Midbrain (tissue), 1 donor: Measurements from ENCODE around the gene MSI1.

Source experiments
- DNase-seq: peaks from one replicate; lab custom pipeline; 2025; lab: John Stamatoyannopoulos, UW

MSI1 gene

DNA sequence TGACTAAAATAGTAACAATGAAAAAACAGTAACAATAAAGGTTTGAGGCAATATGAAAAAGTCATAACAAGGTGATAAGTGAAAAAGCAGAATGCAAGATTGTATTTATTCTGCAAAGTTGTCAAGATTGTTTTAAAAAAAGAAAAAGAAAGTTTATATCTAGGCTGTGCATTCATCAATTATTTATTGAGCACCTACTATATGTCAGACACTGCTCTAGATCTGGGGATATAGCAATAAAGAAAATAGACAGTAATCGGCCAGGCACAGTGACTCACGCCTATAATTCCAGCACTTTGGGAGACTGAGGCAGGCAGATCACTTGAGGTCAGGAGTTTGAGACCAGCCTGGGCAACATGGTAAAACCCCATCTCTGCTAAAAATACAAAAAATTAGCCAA is 45.2 kb downstream of the MSI1 start:
- DNase-seq = no peak

DNA sequence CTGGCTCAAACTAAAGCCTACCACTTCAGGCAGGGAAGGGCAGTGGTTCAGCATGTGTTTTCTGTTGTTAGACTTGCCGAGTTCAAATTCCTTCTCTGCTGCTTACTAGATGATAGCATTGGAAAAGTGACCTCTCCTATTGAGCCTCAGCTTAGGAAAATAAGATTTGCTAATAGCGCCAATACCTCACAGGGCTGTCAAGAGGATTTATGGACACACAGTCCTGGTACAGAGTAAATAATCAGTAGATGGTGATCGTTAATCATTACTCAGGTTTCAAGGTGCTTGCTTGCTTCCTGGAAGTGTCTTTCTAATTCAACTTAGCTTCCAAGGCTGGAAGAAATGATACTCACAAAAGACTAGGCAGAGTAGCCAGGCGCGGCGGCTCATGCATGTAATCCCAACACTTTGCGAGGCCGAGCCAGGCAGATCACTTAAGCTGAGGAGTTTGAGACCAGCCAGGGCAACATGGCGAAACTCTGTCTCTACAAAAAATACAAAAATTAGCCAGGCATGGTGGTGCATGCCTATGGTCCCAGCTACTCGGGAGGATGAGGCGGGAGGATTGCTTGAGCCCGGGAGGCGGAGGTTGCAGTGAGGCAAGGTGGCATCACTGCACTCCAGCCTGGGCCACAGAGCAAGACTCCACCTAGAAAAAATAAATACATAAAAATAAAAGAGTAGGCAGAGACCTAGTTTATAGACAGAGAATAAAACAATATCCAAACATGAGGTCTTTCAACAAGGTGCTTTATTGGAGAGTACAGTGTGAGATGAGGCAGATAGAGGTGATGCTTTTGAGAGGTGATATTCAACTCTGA is 47.4 kb downstream of the MSI1 start:
- DNase-seq = no peak

DNA sequence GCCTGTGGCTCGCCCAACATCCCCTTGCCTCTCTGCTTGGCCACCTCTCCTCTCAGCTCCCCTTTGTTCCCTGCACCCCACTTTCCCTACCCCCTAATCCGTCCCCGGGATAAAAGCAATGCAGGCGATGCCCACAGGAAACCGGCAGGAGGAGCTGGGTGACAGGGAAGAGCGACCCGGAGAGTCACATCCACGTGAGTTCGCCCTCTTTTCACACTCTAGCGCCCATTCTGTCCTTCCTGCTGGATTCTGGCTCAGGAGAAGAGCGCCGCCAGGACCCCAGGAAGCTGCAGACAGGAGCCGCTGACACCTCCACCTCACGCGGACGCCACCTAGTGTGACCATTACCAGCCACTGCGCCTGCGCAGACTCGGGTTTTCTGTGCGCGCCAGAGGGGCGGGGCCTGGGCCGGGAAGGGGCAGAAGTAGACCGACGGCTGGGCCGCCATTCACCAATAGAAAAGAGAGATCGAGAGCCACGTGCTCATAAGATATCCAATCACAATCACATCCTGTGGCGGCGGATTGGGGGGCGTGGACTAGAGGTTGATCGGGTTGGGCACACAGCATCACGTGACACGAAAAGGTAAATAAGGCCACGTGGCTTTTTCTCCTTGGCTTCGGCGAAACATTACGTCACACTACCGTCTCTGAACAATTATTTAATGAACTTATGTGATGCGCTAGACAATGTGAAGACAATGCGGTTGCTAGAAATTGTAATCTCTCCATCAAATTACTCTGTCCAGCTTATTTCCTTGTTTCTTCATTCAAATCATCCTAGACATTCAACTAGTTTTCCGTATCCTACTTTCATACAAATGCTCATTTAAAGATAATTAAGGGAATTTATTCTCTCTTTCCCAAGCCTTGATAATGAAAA is 51.5 kb downstream of the MSI1 start:
- peak; percentile 100 for DNase-seq

DNA sequence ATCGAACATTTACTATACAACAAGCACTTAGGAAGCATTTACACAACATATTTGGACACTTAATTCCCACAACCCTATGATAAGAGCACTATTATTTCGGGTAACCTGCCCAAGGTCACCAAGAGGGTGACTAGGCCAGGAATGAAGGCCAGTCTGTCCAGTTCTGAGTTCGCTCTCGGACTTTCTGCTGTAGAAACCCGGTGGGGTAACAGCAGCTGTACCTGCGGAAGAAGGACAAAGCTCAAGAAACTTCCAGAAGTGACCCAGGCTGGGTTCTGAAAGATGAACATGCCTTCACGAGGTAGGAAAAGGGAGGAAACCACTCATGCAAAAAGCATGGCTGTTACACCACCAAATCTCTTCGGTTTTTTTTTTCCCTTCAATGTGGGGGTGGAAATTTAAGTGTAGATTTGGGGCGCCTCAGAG is 52.2 kb downstream of the MSI1 start:
- DNase-seq = no peak

DNA sequence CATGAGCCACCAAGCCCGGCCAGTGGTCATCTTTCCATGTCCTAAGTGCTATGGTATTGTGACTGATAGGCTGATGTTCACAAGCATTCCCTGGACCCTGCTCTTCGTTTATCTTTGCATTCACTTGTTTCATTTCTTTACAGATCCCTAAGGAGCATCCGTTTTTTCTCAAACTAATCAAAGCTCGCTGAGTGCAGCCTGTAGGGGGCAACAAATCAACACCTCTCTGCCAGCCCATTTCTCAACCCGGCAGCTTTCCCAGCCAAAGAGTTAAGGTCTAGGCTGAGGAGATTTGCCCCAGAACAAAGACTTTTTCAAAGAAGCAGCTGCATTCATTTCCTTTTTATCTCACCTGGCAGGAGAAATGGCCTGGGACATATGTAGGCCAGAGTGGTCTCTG is 54.7 kb downstream of the MSI1 start:
- no peak for DNase-seq

DNA sequence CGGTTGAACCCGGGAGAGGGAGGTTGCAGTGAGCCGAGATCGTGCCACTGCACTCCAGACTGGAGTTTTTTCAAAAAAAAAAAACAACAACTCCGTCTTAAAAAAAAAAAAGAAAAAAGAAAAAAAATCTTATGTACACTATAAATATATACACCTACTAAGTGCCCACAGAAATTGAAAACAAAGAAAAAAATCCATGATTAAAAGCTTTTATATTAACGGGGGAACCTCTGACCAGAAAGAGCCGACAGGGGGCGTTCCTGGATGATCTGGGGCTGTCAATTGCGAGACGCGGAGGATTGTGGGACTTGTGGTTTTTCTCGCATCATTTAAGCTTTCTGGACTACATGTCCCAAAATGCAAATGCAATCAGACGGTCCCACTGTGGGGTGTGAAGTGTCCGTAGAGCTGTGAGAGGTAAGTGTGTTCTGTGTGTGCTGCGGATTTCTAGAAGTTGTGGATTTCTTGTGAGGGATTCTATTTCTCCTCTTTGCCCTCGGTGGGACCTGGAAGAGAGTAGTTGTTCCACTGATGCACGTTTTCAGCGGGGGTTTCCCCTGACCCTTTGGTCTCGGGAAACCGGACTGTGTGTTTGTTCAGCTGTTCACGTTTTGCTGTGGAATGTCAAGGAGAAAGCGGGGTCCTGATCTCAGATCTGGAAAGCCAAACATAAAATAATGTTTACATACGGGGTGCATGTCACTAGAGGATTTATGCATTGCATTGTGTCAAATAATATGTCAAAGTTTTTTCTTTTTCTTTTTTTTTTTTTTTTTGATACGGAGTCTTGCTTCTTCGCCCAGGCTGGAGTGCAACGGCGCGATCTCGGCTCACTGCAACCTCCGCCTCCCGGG is 66.8 kb downstream of the MSI1 start, which contains the start of gene SIRT4:
Gene SIRT4 (plus strand): TSS at position 360 of the 854 bp plus-strand sequence. CDS start 1,241 bp downstream, outside the sequence.
- peak; percentile 96 for DNase-seq

DNA sequence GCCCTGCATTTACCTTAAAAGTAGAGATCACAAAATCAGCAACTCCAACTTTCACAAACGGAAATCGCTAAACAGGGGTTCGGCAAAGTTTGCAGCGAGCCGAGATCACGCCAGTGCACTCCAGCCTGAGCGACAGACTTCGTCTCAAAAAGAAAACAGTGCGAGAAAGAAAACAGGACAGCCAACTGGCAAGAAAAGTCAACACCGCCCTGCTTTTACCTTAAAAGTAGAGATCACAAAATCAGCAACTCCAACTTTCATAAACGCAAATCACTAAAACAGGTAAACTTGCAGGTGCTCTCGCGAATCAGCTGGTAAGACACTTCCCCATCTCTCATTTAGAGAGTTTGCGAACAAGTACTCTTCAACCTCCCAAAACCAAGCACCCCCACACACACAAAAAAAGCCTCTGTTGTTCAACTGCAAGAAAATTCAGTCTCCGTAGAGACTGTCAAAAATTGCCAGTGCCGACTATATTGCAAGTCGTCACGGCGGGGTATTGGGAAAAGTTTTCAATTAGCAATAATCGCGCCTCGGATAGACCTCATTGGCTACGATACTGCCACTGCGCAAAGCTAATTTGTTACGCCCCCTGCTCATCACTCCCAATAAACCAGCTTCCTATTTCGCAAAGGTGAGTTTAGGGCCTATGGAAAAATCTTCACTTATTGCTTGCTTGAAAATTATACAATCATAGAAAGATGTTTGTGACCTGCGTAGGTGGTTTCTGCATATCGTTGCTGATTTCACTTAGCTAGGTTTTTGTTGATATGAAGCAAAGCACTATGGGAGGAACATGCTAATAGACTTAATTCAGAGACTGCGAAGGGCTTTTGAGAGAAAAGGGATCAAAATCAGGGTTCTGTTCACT is 76.1 kb downstream of the MSI1 start, which contains the start of gene RNU4-1:
Gene RNU4-1 (minus strand): TSS at position 577 of the 871 bp plus-strand sequence.
- DNase-seq = peak; percentile 84

DNA sequence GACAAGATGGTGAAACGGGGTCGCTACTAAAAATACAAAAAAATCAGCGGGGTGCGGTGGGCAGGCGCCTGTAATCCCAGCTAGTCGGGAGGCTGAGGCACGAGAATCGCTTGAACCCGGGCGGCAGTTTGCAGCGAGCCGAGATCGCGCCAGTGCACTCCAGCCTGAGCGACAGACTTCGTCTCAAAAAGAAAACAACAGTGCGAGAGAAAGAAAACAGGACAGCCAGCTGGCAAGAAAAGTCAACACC is 76.6 kb downstream of the MSI1 start:
- DNase-seq = no peak
